Esophagus muscularis mucosa (tissue), 4 donors: ENCODE measurements around the gene MAGI2. TPM values are rescaled to one million over a fixed set of nuclear protein-coding genes. Genes with fewer than 3 reads are reported as not detected.

Experiments
- DNase-seq: peaks from one replicate; pipeline ENCODE4 v3.0.0-alpha.2; 2017; ENCODE audit errors: extremely low spot score
- H3K27ac ChIP-seq, 4 donors: fragments of 200-600 bp; sonication (generic); replicated peaks in 1 of 4; 1 replicate in 3 of 4; 2 replicates in 1 of 4; pipeline ENCODE4 v1.5.1; 2016 to 2019; ENCODE audit warnings: mild to moderate bottlenecking in 1 of 4
- H3K27me3 ChIP-seq, 4 donors: fragments of 200-600 bp; sonication (generic); one replicate each; pipeline versions ENCODE4 v1.5.1 to v1.6.0; 2016 to 2019
- H3K36me3 ChIP-seq, 4 donors: fragments of 200-600 bp; sonication (generic); one replicate each; pipeline ENCODE4 v1.5.1; 2016 to 2019
- H3K4me1 ChIP-seq, 4 donors: fragments of 200-600 bp; sonication (generic); one replicate each; pipeline ENCODE4 v1.5.1; 2016 to 2019
- H3K4me3 ChIP-seq, 4 donors: fragments of 200-600 bp; sonication (generic); 1 replicate in 2 of 4; 2 replicates in 2 of 4; pipeline ENCODE4 v1.5.1; 2016 to 2019; ENCODE audit warnings: mild to moderate bottlenecking in 4 of 4, moderate library complexity in 1 of 4
- H3K9me3 ChIP-seq, 4 donors: fragments of 200-600 bp; sonication (generic); 1 replicate in 3 of 4; 2 replicates in 1 of 4; pipeline ENCODE4 v1.5.1; 2016 to 2019
- EP300 ChIP-seq: sonication (generic); formaldehyde crosslinking; IDR thresholded peaks from one replicate; pipeline ENCODE4 v1.6.1; 2017; ENCODE audit warnings: antibody characterized with exemption
- POLR2A ChIP-seq: fragments of 450-650 bp; IDR thresholded peaks from one replicate; pipeline ENCODE4 v1.6.1; 2017; ENCODE audit warnings: antibody characterized with exemption, moderate library complexity, mild to moderate bottlenecking, low read depth
- POLR2AphosphoS5 ChIP-seq, 2 donors: sonication (generic); formaldehyde crosslinking; IDR thresholded peaks; one replicate each; pipeline ENCODE4 v1.6.1; 2017; ENCODE audit warnings: antibody characterized with exemption in 2 of 2
- WGBS: methylation state at CpG from one replicate; pipeline ENCODE4 v1.1.5; 2018; 5-methylcytosine and 5-hydroxymethylcytosine counted together
- intact Hi-C: fragments of 100-400 bp; cut with DNase I; formaldehyde crosslinking; loops from one replicate; pipeline ENCODE4 v1.15.1; 2023
- total RNA-seq, 4 donors: library from RNA; depleted of rRNA; stranded (reverse); fragments of >200 nt; gene quantifications; one replicate each; pipeline versions ENCODE4 v1.1.0 to v1.2.1, GENCODE V29; 2016
- TF ChIP-seq, protein P1 (sequence below), 3 experiments: fragments of 200-600 bp in 2 of 3; fragments of 450-650 bp in 1 of 3; sonication (generic) in 2 of 3; IDR thresholded peaks; one replicate each; pipeline ENCODE4 v1.5.1; 2017 to 2019; ENCODE audit warnings: antibody characterized with exemption in 3 of 3, mild to moderate bottlenecking in 2 of 3, moderate library complexity in 1 of 3

The MAGI2 gene
- total RNA-seq, 4 donors from 2014 or later: 14.4 to 22.3 (median 21.2) TPM

DNA sequence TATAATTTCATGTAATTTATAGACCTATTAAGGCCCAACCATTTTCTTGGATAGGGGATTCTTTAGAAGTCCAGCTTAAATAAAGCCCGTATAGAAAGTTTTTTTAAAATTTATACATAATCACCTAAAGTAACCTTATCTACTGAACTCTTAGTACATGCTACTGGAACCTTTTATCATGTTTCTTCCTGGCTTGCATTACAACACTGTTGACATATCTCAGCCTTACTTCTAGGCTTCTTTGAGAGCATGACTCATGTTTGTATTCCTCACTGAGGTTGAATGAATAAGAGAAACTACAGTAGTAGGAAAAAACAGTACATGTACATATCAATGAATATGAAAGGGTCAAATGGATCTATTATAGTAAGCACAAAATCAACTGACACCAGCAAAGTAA lies 8.2 kb upstream of the MAGI2 start:
- intact Hi-C loops: no loop called here
- TF ChIP-seq POLR2A (no peak), EP300 (no peak), POLR2AphosphoS5 (IDR thresholded peaks at IDR 0.05) (no peak)
- TF ChIP-seq, protein P1, sequence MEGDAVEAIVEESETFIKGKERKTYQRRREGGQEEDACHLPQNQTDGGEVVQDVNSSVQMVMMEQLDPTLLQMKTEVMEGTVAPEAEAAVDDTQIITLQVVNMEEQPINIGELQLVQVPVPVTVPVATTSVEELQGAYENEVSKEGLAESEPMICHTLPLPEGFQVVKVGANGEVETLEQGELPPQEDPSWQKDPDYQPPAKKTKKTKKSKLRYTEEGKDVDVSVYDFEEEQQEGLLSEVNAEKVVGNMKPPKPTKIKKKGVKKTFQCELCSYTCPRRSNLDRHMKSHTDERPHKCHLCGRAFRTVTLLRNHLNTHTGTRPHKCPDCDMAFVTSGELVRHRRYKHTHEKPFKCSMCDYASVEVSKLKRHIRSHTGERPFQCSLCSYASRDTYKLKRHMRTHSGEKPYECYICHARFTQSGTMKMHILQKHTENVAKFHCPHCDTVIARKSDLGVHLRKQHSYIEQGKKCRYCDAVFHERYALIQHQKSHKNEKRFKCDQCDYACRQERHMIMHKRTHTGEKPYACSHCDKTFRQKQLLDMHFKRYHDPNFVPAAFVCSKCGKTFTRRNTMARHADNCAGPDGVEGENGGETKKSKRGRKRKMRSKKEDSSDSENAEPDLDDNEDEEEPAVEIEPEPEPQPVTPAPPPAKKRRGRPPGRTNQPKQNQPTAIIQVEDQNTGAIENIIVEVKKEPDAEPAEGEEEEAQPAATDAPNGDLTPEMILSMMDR (IDR thresholded peaks at IDR 0.05): no peak
- Histone ChIP-seq H3K4me3 (no peak overlapping the region), H3K36me3 (peaks cover 0 to 26% (median 6%) of the 10 kb centered on the region in 4 donors), H3K9me3 (no peaks in the 10 kb centered on the region), H3K27ac (no peak overlapping the region), H3K4me1 (peaks cover 4 to 39% (median 23%) of the 10 kb centered on the region in 4 donors), H3K27me3 (no peaks in the 10 kb centered on the region)
- 94% methylated on average over 1 of the region's 1 CpG for WGBS
- DNase-seq: no peak

DNA sequence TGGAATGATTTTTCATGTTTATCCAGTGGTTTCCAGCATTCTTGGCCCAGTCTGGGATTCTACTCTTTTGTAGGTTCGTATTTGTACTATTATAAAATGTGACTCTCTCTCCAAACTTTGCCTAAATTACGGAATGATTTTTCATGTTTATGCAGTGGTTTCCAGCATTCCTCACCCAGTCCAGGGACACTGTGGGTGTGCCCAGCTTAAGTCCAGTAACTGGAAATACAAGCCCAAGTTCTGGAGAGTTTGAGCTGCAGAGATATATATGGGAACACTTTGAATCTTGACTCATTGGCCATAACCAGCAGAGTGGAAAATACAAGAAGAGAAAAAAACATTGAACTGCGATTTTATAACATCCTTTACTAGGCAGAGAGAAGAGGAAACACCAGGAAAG lies 5.9 kb upstream of the MAGI2 start:
- Histone ChIP-seq H3K4me1 (peaks cover 15 to 60% (median 44%) of the 10 kb centered on the region in 4 donors), H3K36me3 (peaks cover 0 to 26% (median 6%) of the 10 kb centered on the region in 4 donors), H3K9me3 (no peaks in the 10 kb centered on the region), H3K4me3 (no peak overlapping the region), H3K27ac (peak overlapping the region in 1 of 4 donors; percentile 19), H3K27me3 (no peaks in the 10 kb centered on the region)
- no peak for DNase-seq
- WGBS: 56% methylated on average over 3 of the region's 3 CpGs
- intact Hi-C loops: loop anchor here (10.0 kb wide), 1 partner anchor 55 kb away; no protein-coding TSS in a partner anchor
- TF ChIP-seq, protein P1 (IDR thresholded peaks at IDR 0.05): no peak
- TF ChIP-seq EP300 (no peak), POLR2A (no peak)

DNA sequence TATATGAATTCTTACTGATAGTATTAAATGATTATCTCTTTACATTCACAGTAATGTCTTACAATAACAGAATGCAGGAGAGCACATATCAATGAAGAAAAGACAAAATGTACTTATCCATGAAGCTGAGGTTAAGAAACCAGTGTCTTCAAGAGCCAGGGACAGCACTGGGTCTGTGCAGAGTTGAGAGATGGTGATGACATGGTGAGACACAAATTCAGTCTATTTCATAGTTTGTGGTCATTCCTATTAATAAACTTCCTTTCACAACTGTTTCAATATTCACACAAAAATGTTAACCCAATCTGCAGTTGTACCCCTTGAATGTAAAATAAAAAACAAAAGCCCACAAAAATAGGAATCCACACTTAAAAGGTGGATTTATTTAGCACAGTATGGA lies 5.3 kb upstream of the MAGI2 start:
- peaks cover 0 to 26% (median 6%) of the 10 kb centered on the region in 4 donors for H3K36me3 ChIP-seq
- H3K27ac ChIP-seq: peak overlapping the region in 2 of 4 donors; percentile 16 to 19
- intact Hi-C loops: loop anchor here (10.0 kb wide), 1 partner anchor 54 kb away; no protein-coding TSS in a partner anchor
- no peaks in the 10 kb centered on the region for H3K9me3 ChIP-seq
- H3K4me1 ChIP-seq: peaks cover 15 to 60% (median 44%) of the 10 kb centered on the region in 4 donors
- no peak for DNase-seq
- no peaks in the 10 kb centered on the region for H3K27me3 ChIP-seq
- TF ChIP-seq EP300 (no peak), POLR2AphosphoS5 (IDR thresholded peaks at IDR 0.05) (no peak), POLR2A (no peak)
- TF ChIP-seq, protein P1 (IDR thresholded peaks at IDR 0.05): no peak
- H3K4me3 ChIP-seq: no peak overlapping the region

DNA sequence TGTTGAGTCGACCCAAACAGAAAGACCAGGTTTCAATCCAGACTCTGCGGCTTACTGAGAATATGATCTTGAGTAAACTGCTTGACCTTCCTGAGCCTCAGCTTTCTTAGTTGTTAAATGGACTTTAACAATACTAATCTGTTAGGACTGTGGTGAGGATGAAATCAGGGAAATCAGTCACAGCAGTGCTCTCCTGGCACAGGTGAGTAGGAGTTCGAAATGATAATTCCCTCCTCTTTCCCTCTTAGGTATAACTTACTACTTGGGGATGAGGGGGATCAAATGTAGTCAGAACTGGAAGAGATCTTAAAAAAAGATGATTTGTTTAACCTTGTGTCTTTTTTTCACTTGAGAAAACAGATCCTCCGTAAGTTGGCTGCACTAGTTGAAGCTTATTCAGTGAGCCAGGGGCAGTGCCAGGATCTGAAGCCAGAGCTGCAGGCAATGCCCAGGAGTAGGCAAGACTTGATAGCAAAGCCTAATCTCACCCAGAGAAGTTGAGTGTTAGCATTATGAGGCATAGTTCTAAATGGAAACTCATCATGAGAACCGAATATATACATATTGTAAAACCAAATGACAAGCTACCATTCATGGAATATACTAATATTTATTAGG lies 1.8 kb upstream of the MAGI2 start:
- Histone ChIP-seq H3K27me3 (no peaks in the 10 kb centered on the region), H3K36me3 (peaks cover 0 to 20% (median 6%) of the 10 kb centered on the region in 4 donors), H3K27ac (peak overlapping the region; percentile 94 to 96 (median 95)), H3K4me3 (peak overlapping the region; percentile 76 to 81 (median 79)), H3K4me1 (peaks cover 11 to 56% (median 53%) of the 10 kb centered on the region in 4 donors), H3K9me3 (no peaks in the 10 kb centered on the region)
- intact Hi-C loops: loop anchor here (10.0 kb wide), 1 partner anchor 50 kb away; no protein-coding TSS in a partner anchor
- WGBS: 77% methylated on average over 5 of the region's 5 CpGs
- no peak for DNase-seq
- no peak for TF ChIP-seq POLR2AphosphoS5 (IDR thresholded peaks at IDR 0.05)
- no peak for TF ChIP-seq EP300
- no peak for TF ChIP-seq POLR2A
- TF ChIP-seq, protein P1 (IDR thresholded peaks at IDR 0.05): no peak
